ENCODE results near the gene CRHR1.

The CRHR1 gene

DNA sequence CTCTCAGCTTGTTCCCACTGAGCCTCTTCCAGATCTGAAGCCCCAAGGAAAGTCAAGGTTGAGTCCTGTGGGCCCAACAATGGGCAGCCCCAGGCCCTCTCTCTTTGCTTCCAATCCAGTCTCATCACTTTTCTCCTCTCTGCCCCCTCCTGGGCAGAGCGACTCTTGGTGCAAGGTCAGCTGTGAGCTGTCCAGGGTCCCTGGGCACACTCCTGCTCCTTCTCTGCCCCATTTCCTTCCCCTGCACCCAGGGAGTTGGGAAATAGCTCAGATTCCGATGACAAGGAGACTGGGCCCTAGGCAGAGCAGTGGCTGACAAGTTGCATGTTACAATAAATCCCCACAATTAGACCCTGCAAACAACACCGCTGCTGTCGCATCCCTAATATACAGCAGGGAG is 16.1 kb upstream of the CRHR1 start:
- H3K27ac ChIP-seq (ENCODE audit: low read depth, low read length): no peak overlapping the region
- H3K27me3 ChIP-seq (ENCODE audit: control insufficient read depth, insufficient read depth, low read length): peaks cover 5% of the 10 kb centered on the region
- H3K9ac ChIP-seq (ENCODE audit: low read length): no peak overlapping the region
- H3K4me3 ChIP-seq (ENCODE audit: low read length): no peak overlapping the region
- no peaks in the 10 kb centered on the region for H3K4me1 ChIP-seq (ENCODE audit: control insufficient read depth, insufficient read depth, low read length)
- H3K36me3 ChIP-seq (ENCODE audit: control insufficient read depth, insufficient read depth, low read length): no peaks in the 10 kb centered on the region

DNA sequence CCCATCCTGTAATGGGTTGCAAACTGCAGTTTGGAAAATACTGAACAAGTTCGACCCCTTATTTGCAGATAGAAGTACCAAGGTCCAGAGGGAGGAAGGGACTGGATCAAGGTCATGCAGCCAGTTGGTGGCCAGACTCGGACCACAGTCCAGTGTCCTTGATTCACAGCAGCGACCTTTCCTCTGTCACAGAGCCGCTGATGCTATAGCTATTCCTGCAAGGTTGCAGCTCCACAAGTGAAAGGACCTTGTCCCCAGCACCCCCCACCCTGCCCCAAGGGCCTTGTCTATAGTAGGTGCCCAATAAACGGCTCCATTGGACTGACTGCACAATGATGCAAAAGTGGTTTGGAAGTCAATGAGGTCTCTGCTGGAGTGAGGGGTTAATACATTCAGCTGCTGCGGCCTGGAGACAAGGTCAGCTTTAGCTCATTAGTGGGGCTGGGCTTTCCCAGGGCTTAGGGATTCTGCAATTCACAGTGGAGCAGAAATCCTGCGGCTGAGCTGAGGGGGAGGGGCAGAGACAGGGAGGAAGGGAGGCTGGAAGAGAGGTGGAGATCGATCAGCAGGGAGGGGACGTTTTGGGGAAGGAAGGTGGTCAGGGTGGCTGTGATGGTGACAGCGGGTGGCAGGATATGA is 13.4 kb upstream of the CRHR1 start:
- Histone ChIP-seq H3K27ac (ENCODE audit: low read depth, low read length) (no peak overlapping the region), H3K27me3 (ENCODE audit: control insufficient read depth, insufficient read depth, low read length) (peaks cover 5% of the 10 kb centered on the region), H3K9ac (ENCODE audit: low read length) (no peak overlapping the region), H3K36me3 (ENCODE audit: control insufficient read depth, insufficient read depth, low read length) (no peaks in the 10 kb centered on the region), H3K4me3 (ENCODE audit: low read length) (no peak overlapping the region), H3K4me1 (ENCODE audit: control insufficient read depth, insufficient read depth, low read length) (no peaks in the 10 kb centered on the region)

DNA sequence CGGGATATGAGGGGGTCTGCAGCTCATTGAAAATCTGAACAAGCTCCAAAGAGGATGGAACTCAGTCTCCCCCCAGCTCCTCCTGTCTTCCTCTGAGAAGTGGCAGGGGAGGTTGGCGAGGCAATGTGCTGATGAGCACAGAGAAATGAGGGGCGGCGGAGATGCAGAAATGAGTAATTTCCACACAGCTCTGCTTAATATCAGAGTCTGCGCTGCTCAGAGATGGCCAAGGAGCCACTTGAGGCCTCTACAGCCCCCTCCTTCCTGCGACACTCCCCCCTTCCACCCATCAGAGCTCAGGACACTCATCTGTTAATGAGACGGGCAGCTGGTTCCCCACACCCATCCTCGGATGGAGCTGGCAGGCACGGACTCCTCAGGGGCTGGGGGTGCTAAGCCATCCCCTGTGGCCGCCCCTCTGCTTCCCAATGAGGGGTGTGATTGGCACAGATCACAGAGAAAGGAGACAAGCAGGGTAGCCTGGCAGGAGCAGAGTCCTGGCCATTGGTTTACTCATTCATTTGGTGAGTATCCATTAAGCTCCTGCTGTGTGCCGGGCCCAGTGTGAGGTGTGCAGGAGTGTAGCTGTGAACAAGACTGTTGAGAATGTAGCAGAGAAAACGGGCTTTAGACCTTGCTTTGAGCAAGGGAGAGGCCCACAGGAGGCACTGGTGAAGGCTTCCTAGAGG is 12.7 kb upstream of the CRHR1 start:
- Histone ChIP-seq H3K4me3 (ENCODE audit: low read length) (no peak overlapping the region), H3K27ac (ENCODE audit: low read depth, low read length) (no peak overlapping the region), H3K9ac (ENCODE audit: low read length) (no peak overlapping the region), H3K27me3 (ENCODE audit: control insufficient read depth, insufficient read depth, low read length) (peaks cover 5% of the 10 kb centered on the region), H3K36me3 (ENCODE audit: control insufficient read depth, insufficient read depth, low read length) (no peaks in the 10 kb centered on the region), H3K4me1 (ENCODE audit: control insufficient read depth, insufficient read depth, low read length) (no peaks in the 10 kb centered on the region)

DNA sequence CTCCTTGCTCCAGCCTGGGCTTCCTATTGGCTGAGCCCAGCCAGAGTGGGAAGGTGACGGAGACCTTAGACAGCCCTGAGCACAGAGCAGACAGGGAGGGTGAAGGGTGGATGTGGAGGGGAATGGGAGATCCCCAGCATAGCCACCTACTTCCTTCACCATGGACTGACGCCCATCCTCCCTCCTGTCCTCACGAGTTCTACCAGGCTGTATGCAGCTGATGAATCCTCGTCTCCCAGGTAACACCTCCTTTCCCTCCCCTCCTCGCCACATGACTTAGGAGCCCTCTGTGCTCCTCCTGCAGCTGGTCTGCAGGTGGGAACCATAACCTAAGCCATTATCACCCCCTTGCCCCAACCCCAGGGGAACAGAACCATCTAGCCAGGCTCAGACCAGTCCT is 9.0 kb upstream of the CRHR1 start:
- Histone ChIP-seq H3K4me3 (ENCODE audit: low read length) (no peak overlapping the region), H3K27me3 (ENCODE audit: control insufficient read depth, insufficient read depth, low read length) (peaks cover 2% of the 10 kb centered on the region), H3K36me3 (ENCODE audit: control insufficient read depth, insufficient read depth, low read length) (no peaks in the 10 kb centered on the region), H3K4me1 (ENCODE audit: control insufficient read depth, insufficient read depth, low read length) (no peaks in the 10 kb centered on the region), H3K27ac (ENCODE audit: low read depth, low read length) (no peak overlapping the region), H3K9ac (ENCODE audit: low read length) (no peak overlapping the region)

DNA sequence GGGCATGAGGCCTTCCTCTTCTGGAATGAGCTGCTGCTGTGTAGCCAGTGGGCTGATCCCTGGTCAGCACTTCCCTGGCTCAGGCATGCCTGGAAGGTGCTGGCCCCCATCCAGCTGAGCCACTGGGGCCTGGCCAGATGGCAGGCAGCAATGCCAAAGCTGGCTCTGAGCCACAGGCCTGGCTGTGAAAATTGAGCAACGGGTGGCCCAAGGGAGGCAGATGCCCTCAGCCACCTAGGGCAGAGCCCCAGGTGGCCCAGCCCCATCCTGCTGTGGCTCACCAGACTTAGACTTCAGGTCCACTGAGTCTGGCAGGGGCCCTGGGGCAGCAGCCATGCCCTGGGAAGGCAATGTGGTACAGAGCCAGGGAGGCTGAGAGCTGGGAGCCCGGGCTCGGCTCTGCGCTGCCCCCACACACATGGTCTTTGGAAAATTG is 8.5 kb upstream of the CRHR1 start:
- Histone ChIP-seq H3K36me3 (ENCODE audit: control insufficient read depth, insufficient read depth, low read length) (no peaks in the 10 kb centered on the region), H3K4me3 (ENCODE audit: low read length) (no peak overlapping the region), H3K9ac (ENCODE audit: low read length) (no peak overlapping the region), H3K27me3 (ENCODE audit: control insufficient read depth, insufficient read depth, low read length) (peaks cover 2% of the 10 kb centered on the region), H3K27ac (ENCODE audit: low read depth, low read length) (no peak overlapping the region), H3K4me1 (ENCODE audit: control insufficient read depth, insufficient read depth, low read length) (no peaks in the 10 kb centered on the region)

DNA sequence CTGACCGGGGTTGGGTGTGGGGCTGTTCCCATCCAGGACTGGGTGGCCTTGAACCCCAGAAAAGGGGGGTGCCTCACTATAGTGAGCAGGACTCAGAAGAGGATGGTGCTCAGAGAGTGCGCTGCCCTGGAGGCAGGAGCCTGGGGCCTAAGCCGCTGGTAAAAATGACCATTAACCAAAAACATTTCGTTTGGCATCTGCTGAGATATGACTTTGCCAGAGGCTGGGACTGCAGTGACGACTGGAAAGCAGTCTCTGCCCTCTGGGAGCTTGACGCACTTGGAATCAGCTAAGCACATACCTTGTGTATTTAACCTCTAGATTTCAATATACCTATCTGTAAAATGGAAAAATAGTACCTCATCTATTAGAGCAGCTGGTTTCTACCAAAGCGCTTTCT is 7.2 kb upstream of the CRHR1 start:
- H3K4me1 ChIP-seq (ENCODE audit: control insufficient read depth, insufficient read depth, low read length): no peaks in the 10 kb centered on the region
- no peak overlapping the region for H3K9ac ChIP-seq (ENCODE audit: low read length)
- no peak overlapping the region for H3K4me3 ChIP-seq (ENCODE audit: low read length)
- no peaks in the 10 kb centered on the region for H3K27me3 ChIP-seq (ENCODE audit: control insufficient read depth, insufficient read depth, low read length)
- H3K27ac ChIP-seq (ENCODE audit: low read depth, low read length): no peak overlapping the region
- H3K36me3 ChIP-seq (ENCODE audit: control insufficient read depth, insufficient read depth, low read length): no peaks in the 10 kb centered on the region

DNA sequence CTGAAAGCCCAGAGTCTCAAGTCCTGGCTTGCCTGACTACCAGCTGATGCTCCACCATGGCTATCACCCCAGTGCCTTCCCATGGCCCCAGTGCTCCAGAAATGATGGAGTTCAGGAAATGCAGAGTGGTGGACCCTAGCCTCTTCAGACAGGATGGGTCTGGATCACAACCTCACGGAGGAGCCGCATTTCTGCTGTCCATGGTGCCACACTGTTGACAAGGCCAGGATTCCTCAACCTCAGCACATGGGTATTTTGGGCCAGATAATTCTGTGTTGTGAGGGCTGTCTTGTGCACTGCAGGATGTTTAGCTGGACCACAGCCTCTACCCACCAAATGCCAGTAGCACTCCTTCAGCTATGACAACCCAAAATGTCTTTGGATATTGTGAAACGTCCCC is 6.7 kb upstream of the CRHR1 start:
- H3K27me3 ChIP-seq (ENCODE audit: control insufficient read depth, insufficient read depth, low read length): no peaks in the 10 kb centered on the region
- H3K27ac ChIP-seq (ENCODE audit: low read depth, low read length): no peak overlapping the region
- H3K4me1 ChIP-seq (ENCODE audit: control insufficient read depth, insufficient read depth, low read length): no peaks in the 10 kb centered on the region
- no peaks in the 10 kb centered on the region for H3K36me3 ChIP-seq (ENCODE audit: control insufficient read depth, insufficient read depth, low read length)
- H3K4me3 ChIP-seq (ENCODE audit: low read length): no peak overlapping the region
- no peak overlapping the region for H3K9ac ChIP-seq (ENCODE audit: low read length)

DNA sequence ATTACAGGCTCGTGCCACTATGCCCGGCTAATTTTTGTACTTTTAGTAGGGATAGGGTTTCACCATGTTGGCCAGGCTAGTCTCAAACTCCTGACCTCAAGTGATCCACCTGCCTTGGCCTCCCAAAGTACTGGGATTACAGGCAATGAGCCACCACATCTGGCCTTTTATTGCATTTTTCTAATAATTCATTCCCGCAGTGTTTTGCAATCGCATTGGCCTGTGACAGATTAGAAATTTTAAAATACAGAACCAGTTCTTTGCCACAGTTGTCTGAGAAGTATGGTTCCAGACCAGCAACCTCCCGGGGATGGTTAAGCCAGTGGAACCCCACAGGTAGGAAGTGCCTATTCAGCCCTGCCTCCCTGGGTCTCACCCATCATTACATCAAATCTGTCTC is 3.2 kb upstream of the CRHR1 start:
- Histone ChIP-seq H3K4me1 (ENCODE audit: control insufficient read depth, insufficient read depth, low read length) (peaks cover 2% of the 10 kb centered on the region), H3K4me3 (ENCODE audit: low read length) (no peak overlapping the region), H3K27ac (ENCODE audit: low read depth, low read length) (no peak overlapping the region), H3K27me3 (ENCODE audit: control insufficient read depth, insufficient read depth, low read length) (peaks cover 10% of the 10 kb centered on the region), H3K9ac (ENCODE audit: low read length) (no peak overlapping the region), H3K36me3 (ENCODE audit: control insufficient read depth, insufficient read depth, low read length) (no peaks in the 10 kb centered on the region)

DNA sequence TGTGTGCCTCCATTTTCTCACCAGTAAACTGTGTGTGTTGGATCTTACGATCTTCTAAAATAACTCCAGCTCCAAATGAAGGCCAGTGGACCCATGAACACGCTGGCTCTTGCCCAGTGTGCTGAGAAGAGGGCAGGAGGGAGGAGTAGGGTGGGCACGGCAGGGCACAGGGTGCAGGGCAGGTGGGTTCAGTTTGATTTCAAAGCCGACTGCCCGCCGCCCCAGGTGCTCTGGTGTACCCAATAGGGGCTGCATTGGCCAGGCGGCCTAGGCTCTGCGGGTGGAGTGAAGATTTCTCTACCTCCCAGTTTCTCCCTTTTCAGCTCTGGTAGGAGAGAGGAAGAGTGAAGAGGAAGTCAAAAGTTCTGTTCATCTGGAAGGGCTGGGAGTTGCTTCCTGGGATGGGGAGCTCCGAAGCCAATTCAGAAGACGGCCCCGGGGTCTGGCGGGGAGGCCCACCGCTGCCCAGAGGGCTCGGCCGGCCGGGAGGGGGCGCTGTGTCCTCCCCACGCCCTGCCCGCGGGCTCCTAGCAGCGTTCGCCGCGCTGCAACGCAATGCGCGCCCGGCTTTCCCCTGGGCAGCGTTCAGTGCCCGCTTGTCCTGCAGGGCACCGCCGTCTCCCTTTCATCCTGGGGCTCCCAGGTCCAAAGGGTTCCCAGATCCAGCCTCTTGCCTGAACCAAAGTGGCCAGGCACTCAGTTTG is 1.1 kb upstream of the CRHR1 start:
- Histone ChIP-seq H3K9ac (ENCODE audit: low read length) (no peak overlapping the region), H3K36me3 (ENCODE audit: control insufficient read depth, insufficient read depth, low read length) (no peaks in the 10 kb centered on the region), H3K4me3 (ENCODE audit: low read length) (peak overlapping the region; percentile 47), H3K4me1 (ENCODE audit: control insufficient read depth, insufficient read depth, low read length) (peaks cover 2% of the 10 kb centered on the region), H3K27me3 (ENCODE audit: control insufficient read depth, insufficient read depth, low read length) (peaks cover 10% of the 10 kb centered on the region), H3K27ac (ENCODE audit: low read depth, low read length) (no peak overlapping the region)

DNA sequence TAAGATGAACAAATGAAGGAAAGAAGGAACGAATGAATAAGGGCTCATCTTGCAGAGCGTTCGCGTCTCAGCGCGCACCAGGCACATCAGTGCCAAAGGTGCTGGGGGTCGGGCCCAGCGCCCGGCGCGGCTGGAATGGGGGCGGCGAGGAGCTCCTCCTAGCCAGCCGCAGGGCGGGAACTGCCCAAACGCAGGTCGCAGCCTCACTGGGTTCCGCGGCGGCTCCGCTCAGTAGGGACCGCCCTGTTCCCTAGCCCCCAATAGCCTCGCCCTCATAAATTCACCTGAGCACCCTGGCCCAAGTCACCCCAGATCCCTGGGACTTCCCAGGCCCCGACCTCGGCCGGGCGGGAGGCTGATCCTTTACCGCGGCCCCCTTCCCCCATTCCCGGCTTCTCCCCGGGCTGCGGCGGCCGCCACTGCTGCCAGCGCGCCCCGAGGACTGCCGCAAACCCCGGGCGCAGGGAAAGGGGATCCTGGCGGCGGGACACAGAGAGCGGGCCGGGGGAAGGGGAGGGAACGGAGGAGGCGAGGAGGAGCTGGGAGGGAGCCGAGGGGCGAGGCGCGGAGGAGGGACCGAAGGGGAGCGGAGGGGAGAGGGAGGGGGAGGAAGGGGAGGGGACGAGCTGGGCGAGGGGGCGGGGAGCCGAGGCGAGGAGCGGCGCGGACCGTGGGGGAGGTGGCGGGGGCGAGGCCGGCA is 377 bp upstream of the CRHR1 start:
- H3K27ac ChIP-seq (ENCODE audit: low read depth, low read length): no peak overlapping the region
- H3K4me1 ChIP-seq (ENCODE audit: control insufficient read depth, insufficient read depth, low read length): peaks cover 2% of the 10 kb centered on the region
- no peaks in the 10 kb centered on the region for H3K36me3 ChIP-seq (ENCODE audit: control insufficient read depth, insufficient read depth, low read length)
- peaks cover 10% of the 10 kb centered on the region for H3K27me3 ChIP-seq (ENCODE audit: control insufficient read depth, insufficient read depth, low read length)
- no peak overlapping the region for H3K9ac ChIP-seq (ENCODE audit: low read length)
- H3K4me3 ChIP-seq (ENCODE audit: low read length): peak overlapping the region; percentile 58

DNA sequence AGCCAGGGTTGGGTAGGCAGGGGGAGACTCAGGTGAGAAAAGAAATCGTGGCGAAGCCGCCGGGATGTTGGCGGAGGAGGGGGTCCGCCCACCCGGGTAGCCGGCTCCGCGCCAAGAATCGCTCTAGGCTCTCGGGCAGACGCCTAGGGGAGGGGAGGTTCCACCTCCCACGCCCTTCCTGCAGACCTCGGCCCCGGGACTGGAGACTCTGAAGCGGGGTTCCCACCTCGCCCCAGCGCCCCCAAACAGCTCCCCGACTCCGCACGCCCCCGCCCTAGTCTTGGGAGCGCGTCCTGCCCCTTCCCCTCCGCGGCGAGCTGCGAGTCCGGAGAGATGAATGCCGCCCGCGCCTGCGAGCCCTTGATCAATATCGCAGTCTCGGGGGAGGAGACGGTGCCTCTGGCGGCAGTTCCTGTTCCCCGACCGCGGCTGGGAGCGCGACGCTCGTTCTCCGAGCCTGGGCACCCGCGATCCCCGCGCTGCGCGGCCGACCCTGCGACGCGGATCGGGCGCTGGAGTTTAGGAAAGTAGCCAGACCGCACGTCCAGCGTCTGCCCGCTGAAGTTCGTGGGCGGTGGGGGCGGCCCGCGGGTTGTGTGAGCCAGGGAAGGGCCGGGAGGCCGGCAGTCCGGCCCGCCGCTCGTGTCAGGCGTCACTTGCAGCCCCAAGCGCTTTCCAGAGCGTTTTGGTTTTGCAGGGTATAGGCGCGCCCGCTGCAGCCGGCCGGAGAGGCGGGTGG is 790 bp downstream of the CRHR1 start:
- Histone ChIP-seq H3K27me3 (ENCODE audit: control insufficient read depth, insufficient read depth, low read length) (peaks cover 10% of the 10 kb centered on the region), H3K4me1 (ENCODE audit: control insufficient read depth, insufficient read depth, low read length) (peaks cover 2% of the 10 kb centered on the region), H3K36me3 (ENCODE audit: control insufficient read depth, insufficient read depth, low read length) (no peaks in the 10 kb centered on the region), H3K27ac (ENCODE audit: low read depth, low read length) (no peak overlapping the region), H3K9ac (ENCODE audit: low read length) (no peak overlapping the region), H3K4me3 (ENCODE audit: low read length) (peak overlapping the region; percentile 58)

All from rectal smooth muscle tissue (tissue), 1 donor.